Measurements from ENCODE around the gene NUP214. TPM values are rescaled to one million over a fixed set of nuclear protein-coding genes. Genes with fewer than 3 reads are reported as not detected.
A peak's percentile ranks its signal among the peaks of the same experiment; 100 is the strongest.
"Not testable (repeated sequence)": the region's sequence is repeated elsewhere in the genome, so short reads cannot be mapped to it uniquely, and the experiment has no call there.

NUP214 gene
- total RNA-seq, 1 donor from 2014 or later: 15.3 TPM

DNA sequence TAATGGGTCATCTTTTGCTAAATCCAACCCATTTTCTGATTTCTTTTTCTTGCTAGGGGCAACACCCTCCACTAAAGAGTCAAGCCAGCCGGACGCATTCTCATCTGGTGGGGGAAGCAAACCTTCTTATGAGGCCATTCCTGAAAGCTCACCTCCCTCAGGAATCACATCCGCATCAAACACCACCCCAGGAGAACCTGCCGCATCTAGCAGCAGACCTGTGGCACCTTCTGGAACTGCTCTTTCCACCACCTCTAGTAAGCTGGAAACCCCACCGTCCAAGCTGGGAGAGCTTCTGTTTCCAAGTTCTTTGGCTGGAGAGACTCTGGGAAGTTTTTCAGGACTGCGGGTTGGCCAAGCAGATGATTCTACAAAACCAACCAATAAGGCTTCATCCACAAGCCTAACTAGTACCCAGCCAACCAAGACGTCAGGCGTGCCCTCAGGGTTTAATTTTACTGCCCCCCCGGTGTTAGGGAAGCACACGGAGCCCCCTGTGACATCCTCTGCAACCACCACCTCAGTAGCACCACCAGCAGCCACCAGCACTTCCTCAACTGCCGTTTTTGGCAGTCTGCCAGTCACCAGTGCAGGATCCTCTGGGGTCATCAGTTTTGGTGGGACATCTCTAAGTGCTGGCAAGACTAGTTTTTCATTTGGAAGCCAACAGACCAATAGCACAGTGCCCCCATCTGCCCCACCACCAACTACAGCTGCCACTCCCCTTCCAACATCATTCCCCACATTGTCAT is 72.0 kb downstream of the NUP214 start:
- no peak for DNase-seq

DNA sequence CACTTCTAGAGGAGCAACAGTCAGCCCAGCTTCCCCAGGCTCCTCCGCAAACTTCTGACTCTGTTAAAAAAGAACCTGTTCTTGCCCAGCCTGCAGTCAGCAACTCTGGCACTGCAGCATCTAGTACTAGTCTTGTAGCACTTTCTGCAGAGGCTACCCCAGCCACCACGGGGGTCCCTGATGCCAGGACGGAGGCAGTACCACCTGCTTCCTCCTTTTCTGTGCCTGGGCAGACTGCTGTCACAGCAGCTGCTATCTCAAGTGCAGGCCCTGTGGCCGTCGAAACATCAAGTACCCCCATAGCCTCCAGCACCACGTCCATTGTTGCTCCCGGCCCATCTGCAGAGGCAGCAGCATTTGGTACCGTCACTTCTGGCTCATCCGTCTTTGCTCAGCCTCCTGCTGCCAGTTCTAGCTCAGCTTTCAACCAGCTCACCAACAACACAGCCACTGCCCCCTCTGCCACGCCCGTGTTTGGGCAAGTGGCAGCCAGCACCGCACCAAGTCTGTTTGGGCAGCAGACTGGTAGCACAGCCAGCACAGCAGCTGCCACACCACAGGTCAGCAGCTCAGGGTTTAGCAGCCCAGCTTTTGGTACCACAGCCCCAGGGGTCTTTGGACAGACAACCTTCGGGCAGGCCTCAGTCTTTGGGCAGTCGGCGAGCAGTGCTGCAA is 72.8 kb downstream of the NUP214 start:
- DNase-seq: no peak

DNA sequence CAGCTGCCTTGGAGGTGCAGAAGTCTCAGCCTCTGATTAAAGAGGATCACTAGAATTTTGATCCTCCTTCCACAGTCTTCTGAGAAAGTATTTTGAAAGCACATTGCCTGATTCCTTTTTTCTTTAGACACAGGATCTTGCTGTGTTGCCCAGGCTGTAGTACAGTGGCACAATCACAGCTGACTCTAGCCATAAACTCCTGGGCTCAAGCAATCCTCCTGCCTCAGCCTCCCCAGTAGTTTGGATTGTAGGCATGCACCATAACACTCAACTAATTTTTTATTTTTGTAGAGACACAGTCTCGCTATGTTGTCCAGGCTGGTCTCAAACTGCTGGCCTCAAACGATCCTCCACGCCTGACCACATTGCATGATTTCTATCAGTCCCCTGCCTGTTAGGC is 76.5 kb downstream of the NUP214 start:
- DNase-seq: no peak

DNA sequence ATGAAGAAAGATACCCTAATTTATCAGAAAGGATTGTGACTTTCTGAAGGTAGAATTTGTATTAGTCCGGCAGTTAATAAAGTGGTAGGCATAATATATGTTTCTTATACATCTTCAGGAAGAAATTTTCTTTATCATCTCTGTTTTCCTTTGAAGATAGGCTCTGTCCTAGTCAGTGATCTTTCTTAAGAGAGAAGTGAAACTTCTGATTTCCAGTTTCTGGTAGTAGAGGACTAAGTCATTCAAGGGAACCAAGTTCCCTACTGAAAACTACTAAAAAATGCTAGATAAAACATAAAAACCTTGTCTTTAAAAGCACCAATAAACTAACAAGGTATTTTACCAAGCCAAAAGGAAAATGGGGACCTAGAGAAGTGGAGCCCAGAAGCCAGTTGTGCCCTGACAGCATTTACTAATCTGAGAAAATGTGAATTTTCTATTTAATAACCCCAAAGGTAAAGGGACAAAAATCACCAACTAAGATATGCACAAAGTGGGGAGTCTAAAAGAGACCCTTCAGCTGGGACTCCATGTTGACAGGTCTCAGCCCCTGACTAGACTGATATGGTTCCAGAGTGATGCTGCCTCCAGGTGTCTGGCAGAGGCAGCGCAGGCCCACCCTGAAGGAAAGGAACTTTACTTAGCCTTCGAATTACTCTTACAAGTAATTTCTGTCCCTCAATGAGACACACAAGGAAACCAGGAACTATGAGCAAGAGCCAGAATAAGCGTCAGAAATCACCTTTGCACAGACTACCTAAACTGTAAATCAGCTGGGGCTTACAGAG is 78.2 kb downstream of the NUP214 start:
- DNase-seq: peak; percentile 34

DNA sequence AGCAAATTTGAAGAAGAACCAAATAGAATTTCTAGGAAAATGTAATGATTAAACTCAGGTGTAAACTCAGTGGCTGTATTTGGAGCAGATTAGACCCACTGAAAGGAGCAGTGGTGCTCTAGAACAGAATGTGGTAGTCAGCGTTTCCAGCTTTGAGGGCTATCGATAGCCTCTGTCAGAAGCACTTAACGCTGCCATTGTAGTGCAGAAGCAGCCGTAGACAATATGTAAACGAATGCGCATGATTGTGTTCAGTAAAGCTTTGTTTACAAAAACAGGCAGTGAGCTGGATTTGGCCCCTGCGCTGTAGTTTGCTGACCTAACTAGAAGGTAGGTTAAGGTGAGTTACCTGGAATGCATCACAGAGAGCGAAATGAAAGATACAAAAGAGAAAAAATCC is 78.9 kb downstream of the NUP214 start:
- DNase-seq: no peak

GRCh38 chr9:131206495-131206894 is 81.1 kb downstream of the NUP214 start:
- no peak for DNase-seq

DNA sequence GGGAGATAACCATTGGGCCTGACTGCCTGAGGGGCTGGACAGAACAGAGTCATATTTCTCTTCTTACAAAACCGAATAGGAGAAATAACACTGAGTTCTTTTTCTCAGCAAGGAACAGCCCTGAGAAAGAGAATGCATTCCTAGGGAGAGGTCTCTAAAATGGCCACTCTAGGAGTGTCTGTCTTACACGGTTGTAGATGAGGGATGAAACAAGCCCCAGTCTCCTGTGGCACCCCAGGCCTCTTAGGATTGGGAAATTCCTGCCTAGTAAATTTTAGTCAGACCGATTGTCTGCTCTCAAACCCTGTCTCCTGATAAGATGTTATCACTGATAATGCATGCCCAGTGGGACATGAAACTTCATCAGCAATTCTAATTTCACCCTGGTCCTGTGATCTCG is 86.5 kb downstream of the NUP214 start:
- DNase-seq: not testable (repeated sequence)

GRCh38 chr9:131214286-131214856 is 89.0 kb downstream of the NUP214 start:
- DNase-seq: peak; percentile 61

DNA sequence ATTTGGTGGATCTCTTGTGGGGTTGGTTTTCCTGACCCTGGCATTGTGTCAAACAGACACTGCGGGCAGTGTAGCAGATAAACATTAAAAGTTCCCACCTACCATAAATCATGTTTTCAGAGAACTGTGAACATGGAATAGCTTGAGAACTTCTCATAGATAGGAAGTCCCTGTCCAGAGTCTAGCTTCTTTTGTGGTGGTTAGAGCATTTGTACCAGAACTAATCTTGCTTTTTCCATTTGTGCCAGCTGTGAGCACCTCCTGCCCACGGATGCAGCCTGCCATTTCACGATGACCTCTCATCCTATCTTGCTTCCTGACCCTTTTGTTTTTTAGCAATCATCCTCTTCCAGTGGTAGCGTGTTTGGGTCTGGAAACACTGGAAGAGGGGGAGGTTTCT is 89.5 kb downstream of the NUP214 start:
- DNase-seq: peak; percentile 90

DNA sequence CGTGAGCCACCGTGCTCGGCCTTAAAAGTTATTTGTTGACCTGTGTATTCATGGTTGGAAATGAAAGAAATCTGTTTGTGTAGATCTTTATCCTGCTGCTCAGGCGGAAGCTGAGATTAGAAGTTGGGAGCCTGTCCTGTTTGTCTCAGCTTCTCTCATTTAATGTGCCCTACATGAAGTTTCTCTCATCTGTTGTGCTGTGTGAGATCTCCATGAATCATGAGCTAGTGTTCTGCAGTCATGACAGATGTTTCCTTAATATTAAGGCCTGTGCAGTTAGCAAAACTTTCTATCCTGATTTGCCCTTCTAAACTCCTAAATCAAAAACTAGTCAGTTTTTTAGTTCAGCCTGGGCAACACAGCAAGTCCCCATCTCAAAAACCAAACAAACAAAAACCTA is 91.4 kb downstream of the NUP214 start:
- peak; percentile 86 for DNase-seq

- peak; percentile 53 for DNase-seq
Observed at GRCh38 chr9:131217331-131218031, 92.1 kb downstream of the NUP214 start.

GRCh38 chr9:131218370-131218769 is 93.0 kb downstream of the NUP214 start:
- DNase-seq: no peak

DNA sequence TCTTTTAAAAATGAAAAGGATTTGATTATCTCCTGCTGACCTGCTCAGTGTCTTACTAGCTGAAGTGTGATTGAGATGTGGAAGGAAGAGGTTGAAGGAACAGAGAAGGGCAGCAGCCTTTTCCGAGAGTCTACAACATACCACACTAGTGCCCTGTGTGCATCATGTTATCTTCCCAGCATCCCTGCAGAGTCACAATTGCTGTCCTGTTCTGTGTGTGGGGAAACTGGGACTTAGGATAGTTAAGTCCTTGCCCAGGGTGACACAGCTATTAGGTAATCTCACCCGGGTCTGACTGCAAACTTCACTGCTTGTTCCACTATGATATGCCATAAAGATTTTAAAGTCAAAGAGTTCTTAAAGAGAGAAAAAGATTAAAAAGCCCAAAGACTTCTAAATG is 95.1 kb downstream of the NUP214 start:
- DNase-seq: no peak

GRCh38 chr9:131222460-131222859 is 97.1 kb downstream of the NUP214 start:
- no peak for DNase-seq

DNA sequence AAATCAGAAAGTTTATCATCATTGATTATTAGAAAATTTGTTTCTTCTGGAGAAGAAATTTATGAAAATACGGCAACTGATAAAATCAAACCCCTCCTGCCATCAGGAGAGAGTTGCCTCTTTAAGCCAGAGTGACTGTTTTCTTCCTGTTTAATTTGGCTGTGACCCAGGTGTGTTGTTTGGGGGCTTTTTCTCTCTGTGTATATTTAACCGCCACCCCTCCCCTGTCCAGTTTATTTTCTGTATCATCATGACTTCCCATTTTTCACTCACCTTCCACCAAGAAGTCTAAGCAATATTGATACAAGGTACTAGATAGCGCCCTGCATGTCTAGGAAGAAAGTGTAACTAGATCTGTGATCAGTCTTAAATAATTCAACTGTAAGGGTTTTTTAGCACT is 100.8 kb downstream of the NUP214 start:
- DNase-seq: peak; percentile 16

- DNase-seq: peak; percentile 54
Observed at GRCh38 chr9:131227112-131227958, 101.9 kb downstream of the NUP214 start.

DNA sequence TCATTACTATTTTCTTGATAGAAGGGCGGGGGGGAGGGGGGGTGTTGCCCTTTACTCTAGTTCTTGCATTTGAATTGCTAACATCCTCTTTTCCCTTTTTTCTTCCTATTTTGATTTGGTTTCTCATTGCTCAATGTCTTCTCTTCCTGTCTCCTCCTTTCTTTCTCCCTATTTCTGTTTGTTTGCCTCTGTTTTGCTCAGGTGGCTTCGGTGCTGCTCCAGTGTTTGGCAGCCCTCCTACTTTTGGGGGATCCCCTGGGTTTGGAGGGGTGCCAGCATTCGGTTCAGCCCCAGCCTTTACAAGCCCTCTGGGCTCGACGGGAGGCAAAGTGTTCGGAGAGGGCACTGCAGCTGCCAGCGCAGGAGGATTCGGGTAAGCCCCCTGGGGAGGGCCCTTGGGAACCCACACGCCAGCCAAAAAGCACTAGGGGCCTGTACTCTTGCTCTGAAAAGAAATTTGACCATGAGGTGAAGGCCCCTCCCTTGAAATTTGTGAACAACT is 102.6 kb downstream of the NUP214 start:
- DNase-seq: no peak

DNA sequence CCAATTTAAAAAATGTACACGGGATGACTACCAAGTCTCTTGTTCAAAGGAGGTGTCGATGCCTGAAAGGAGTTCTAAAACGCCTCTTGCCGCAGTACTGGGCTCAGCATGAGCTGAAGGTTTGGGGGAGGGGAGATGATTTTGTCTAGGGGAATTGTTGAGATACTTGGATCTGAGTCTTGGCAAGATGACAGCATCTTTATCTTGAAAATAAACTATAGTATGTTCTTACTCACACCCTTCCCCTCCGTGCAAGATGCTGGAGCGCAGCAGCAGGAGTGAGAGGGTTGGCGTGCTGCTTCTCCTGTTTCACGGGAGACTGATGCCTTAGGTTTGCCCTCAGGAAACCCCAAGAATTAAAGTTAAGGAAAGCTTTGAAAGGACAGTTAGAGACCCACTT is 103.6 kb downstream of the NUP214 start:
- no peak for DNase-seq

- no peak for DNase-seq
Observed at GRCh38 chr9:131233556-131233955, 108.2 kb downstream of the NUP214 start.

- no peak for DNase-seq
Observed at GRCh38 chr9:131233995-131234394, 108.6 kb downstream of the NUP214 start.

DNA sequence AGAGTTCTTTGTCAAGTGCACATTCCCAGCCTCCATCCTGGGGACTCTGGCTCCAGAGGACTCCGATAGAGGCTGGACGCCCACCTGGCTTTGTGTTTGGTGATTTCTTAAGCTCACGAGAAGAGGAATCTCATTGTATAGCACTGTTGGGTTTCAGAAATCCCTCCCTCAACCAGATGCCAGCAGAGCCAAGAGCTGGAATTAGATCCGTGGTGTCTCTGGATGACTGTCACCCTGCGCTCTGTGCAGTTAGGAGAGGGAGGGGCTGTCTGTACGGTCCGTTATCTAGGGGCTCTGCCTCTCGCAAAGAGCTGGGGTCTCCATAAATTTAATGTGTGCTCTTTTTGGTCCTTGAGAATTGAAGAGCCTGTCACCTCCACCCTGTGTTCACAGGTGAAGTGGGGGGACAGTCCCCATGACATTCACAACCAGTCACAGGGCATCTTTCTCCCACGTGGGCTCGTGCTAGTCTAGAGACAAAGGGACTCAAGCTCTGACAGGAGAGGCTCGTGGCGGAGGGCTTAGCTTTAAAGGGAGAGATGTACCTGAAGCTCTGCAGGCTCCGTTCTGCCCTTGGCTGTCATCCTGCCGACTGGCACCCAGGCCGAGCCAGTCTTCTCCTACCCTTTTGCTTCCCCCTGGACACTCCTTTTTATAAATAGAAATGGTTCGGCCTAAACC is 109.6 kb downstream of the NUP214 start:
- no peak for DNase-seq

All from dermis blood vessel endothelial cell (primary cell).